GM10847 (cell line): ENCODE results near the gene TULP3.

Experiments
- POLR2A ChIP-seq: IDR thresholded peaks from 2 replicates; pipeline ENCODE4 v1.6.1; 2011; ENCODE audit not compliant: insufficient read length; ENCODE audit errors: extremely low read depth

Gene TULP3

GRCh38 chr12:2890388-2891239 lies at the start of gene TULP3:
Gene TULP3 (plus strand): TSS chr12:2890891. CDS start chr12:2890948, 57 bp downstream.
- TF ChIP-seq POLR2A: peak; percentile 39

- no peak for TF ChIP-seq POLR2A
These were observed 49.5 kb upstream of the TULP3 start for GRCh38 chr12:2841056-2841650.

- TF ChIP-seq POLR2A: no peak
These were observed 47.7 kb upstream of the TULP3 start for GRCh38 chr12:2842948-2843347.

- no peak for TF ChIP-seq POLR2A
These were observed 45.9 kb upstream of the TULP3 start for GRCh38 chr12:2844786-2845185.

- TF ChIP-seq POLR2A: no peak
These were observed 45.4 kb upstream of the TULP3 start for GRCh38 chr12:2845280-2845679.

- TF ChIP-seq POLR2A: no peak
These were observed 38.8 kb upstream of the TULP3 start for GRCh38 chr12:2851931-2852330.

GRCh38 chr12:2853626-2854025 lies 37.1 kb upstream of the TULP3 start:
- TF ChIP-seq POLR2A: no peak

GRCh38 chr12:2854669-2855453 lies 35.8 kb upstream of the TULP3 start:
- no peak for TF ChIP-seq POLR2A

- no peak for TF ChIP-seq POLR2A
These were observed 35.1 kb upstream of the TULP3 start for GRCh38 chr12:2855546-2855945.

GRCh38 chr12:2856051-2856450 lies 34.6 kb upstream of the TULP3 start:
- no peak for TF ChIP-seq POLR2A

- no peak for TF ChIP-seq POLR2A
These were observed 33.7 kb upstream of the TULP3 start, which contains the start of gene TEX52 for GRCh38 chr12:2857021-2857431. Gene TEX52 (minus strand): TSS chr12:2857039. CDS start chr12:2857026, 13 bp downstream.

GRCh38 chr12:2857576-2857975 lies 33.1 kb upstream of the TULP3 start:
- TF ChIP-seq POLR2A: no peak

GRCh38 chr12:2858334-2858733 lies 32.4 kb upstream of the TULP3 start:
- TF ChIP-seq POLR2A: no peak

GRCh38 chr12:2858944-2859421 lies 31.7 kb upstream of the TULP3 start:
- TF ChIP-seq POLR2A: no peak

GRCh38 chr12:2860170-2860569 lies 30.5 kb upstream of the TULP3 start:
- no peak for TF ChIP-seq POLR2A

- TF ChIP-seq POLR2A: no peak
These were observed 27.8 kb upstream of the TULP3 start for GRCh38 chr12:2862876-2863275.

GRCh38 chr12:2864198-2864597 lies 26.5 kb upstream of the TULP3 start:
- no peak for TF ChIP-seq POLR2A
